MM.1S (cell line): ENCODE results near the gene FAM114A2.

Source experiments
- CTCF ChIP-seq: fragments of 300-600 bp; sonication (generic); IDR thresholded peaks from 2 replicates; pipeline ENCODE4 v1.5.1; 2016; ENCODE audit warnings: antibody characterized with exemption, low read length, mixed read lengths
- EZH2 ChIP-seq: fragments of 300-600 bp; sonication (generic); optimal IDR thresholded peaks from 2 replicates; pipeline ENCODE3; 2017; ENCODE audit warnings: low read depth, mild to moderate bottlenecking, antibody characterized with exemption, low read length, mixed read lengths
- EZH2phosphoT487 ChIP-seq: fragments of 300-600 bp; sonication (generic); IDR thresholded peaks from 2 replicates; pipeline ENCODE4 v1.6.1; 2018; ENCODE audit warnings: antibody characterized with exemption, low read length

DNA sequence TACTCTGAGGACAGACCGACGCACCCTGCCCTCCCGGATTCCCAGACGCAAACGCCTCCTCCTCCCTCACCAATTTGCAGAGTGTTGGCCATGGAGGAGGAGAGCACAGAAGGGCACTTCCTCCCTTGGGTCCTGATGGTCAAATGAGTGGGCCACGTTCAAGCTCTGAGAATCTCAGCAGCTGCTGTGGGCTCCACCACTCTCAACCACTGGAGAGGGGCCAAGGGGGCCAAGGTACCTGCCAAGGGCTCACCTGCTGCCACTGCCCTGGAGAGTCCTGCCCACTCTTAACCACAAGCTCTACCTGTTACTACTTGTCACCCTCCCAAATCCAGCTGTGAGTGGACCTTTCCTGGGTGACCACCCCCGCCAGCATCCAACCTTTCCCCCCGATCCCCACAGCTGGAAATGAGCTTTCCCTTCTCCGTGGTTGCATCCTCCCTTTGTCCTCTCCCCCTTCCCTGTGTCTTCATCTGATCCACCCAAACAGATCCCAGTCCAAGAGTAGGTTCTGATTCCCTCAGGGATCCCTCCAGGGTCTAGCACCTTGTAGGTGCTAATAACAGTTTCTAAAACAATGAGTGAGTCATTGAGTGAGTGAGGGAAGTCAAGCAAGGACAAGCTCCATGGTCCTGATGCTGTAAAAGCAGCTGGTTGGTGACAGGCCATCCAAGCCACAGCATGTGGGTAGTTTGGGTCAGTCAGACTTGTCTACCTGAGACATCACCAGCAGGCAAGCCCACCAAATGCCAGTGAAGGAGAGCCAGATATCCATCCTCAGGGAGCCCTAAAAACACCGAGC, 69.7 kb downstream of the FAM114A2 start:
- TF ChIP-seq CTCF, result no peak
- no peak for TF ChIP-seq EZH2
- no peak for TF ChIP-seq EZH2phosphoT487
